Skeletal muscle satellite cell (primary cell): ENCODE data around the gene FRMD4A. TPM values are rescaled to one million over a fixed set of nuclear protein-coding genes. Genes with fewer than 3 reads are reported as not detected.
A peak's percentile ranks its signal among the peaks of the same experiment; 100 is the strongest.

ENCODE experiments used
- H3K27me3 ChIP-seq: 2 replicates; pipeline ENCODE4 v1.7.0; 2013; ENCODE audit warnings: low read length; ENCODE audit not compliant: control insufficient read depth, insufficient read depth
- H3K36me3 ChIP-seq: 2 replicates; pipeline ENCODE4 v1.7.0; 2013; ENCODE audit warnings: mild to moderate bottlenecking, control low read depth, low read length; ENCODE audit not compliant: insufficient read depth
- H3K4me1 ChIP-seq: 2 replicates; pipeline ENCODE4 v1.7.0; 2013; ENCODE audit warnings: low read length; ENCODE audit not compliant: control insufficient read depth, insufficient read depth
- H3K4me2 ChIP-seq: 2 replicates; pipeline ENCODE4 v1.7.0; 2013; ENCODE audit warnings: mild to moderate bottlenecking, low read length
- H3K4me3 ChIP-seq: 2 replicates; pipeline ENCODE4 v1.7.0; 2013; ENCODE audit warnings: low read length
- H3K9ac ChIP-seq: 2 replicates; pipeline ENCODE4 v1.7.0; 2013; ENCODE audit warnings: mild to moderate bottlenecking, low read depth, low read length, moderate library complexity
- H3K9me3 ChIP-seq: replicated peaks from 2 replicates; pipeline ENCODE4 v1.7.0; 2013; ENCODE audit warnings: mild to moderate bottlenecking, control low read depth, low read length
- small RNA-seq: library from RNA; depleted of rRNA; stranded (forward); fragments of <200 nt; gene quantifications from one replicate; pipeline ENCODE3, GENCODE V24; 2012

The FRMD4A gene

DNA sequence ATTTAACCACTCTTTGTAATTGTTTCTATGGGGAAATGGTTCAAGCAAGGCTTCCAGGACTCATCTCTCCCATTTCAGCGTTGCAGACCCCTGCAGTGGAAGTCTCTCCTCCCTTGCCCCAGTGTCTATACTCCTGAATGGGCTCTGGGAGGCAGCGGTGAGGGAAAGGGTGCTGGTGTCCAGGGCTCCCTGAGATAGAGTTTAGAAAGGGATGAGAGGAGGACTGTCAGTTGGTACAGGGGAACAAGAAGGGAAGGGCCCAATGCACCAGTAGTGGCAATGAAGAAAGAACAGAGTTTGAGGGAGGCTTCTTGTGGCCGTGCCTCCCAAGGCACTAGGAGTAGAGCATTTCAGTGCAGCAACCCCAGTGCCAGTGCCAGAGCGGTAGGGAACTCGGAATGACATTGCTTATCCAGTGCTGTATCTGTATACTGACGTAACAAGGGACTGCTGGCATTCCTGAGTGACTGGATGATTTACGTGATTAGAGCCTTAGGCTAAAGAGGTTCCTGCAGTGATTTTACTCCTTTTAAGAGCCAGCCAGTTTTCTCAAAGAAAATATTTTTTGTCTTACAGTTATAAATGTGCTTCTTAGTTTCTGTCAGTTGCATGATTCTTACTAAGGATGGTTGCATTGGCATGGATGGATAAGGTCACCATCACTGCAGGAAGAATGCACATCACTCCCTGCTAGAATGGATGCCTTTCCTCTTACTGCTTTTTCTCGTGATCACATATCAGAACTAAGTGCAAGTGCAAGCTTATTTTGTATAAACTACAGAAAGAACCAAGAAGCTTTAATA is 716.0 kb downstream of the FRMD4A start:
- Histone ChIP-seq H3K36me3 (peaks cover 41% of the 10 kb centered on the region), H3K9ac (no peak overlapping the region)

DNA sequence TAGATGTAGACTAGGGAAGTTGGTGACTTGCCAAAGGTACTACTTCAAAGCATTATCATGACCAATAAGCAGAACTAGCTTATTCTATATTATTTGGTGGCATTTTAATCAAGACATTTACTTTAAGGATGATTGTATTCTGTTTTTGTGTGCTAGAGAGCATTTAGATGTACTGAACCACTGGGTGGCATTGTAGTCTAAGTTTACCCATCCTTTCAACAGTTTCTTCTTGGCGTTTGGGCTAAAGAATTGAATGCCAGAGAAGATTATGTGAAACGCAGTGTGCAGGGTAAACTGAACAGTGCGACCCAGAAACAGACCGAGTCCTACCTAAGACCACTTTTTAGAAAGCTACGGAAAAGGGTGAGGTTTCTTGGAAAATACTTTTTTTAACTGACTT is 717.2 kb downstream of the FRMD4A start:
- no peaks in the 10 kb centered on the region for H3K27me3 ChIP-seq
- peaks cover 9% of the 10 kb centered on the region for H3K4me1 ChIP-seq
- no peaks in the 10 kb centered on the region for H3K9me3 ChIP-seq
- peaks cover 39% of the 10 kb centered on the region for H3K36me3 ChIP-seq
- H3K4me3 ChIP-seq: no peak overlapping the region
- H3K9ac ChIP-seq: no peak overlapping the region
- H3K4me2 ChIP-seq: no peak overlapping the region

More for the DNA sequence above, 716.0 kb downstream of the FRMD4A start:
- H3K4me3 ChIP-seq: no peak overlapping the region
- no peaks in the 10 kb centered on the region for H3K9me3 ChIP-seq
- no peak overlapping the region for H3K4me2 ChIP-seq
- H3K27me3 ChIP-seq: no peaks in the 10 kb centered on the region
- no peaks in the 10 kb centered on the region for H3K4me1 ChIP-seq

GRCh38 chr10:13612654-13613373 is 717.9 kb downstream of the FRMD4A start:
- peaks cover 39% of the 10 kb centered on the region for H3K36me3 ChIP-seq
- no peaks in the 10 kb centered on the region for H3K9me3 ChIP-seq
- no peak overlapping the region for H3K4me2 ChIP-seq
- no peak overlapping the region for H3K4me3 ChIP-seq
- no peak overlapping the region for H3K9ac ChIP-seq
- H3K27me3 ChIP-seq: no peaks in the 10 kb centered on the region
- peaks cover 16% of the 10 kb centered on the region for H3K4me1 ChIP-seq

DNA sequence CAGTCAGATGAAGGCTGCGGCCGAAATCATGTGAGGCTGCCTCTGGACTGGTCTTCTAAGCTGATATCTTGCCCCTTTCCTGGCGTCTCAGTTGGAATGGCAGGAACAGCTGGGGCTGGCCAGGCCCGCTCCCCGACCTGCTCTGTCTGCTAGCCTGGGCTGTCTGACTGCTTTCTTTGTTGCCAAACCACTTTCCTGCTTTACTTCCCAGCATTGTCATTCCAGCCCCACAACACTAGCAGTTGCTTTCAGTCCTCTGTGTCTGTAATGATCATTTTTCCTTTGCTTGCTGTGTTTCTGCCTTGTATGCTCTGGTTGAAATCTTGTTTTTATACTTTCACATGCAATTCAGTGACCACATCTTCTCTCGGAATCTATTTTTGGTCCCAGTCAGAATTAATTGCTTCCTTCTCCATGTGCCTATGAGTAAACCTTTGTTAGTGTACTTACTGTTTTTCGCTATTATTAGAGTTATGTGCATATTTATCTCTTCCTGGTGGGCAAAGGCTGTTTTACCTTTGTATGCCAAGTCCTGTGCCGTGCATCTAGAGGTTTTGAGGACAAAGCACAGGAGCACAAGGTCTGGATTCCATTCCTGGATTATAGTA is 722.4 kb downstream of the FRMD4A start:
- Histone ChIP-seq H3K9me3 (no peaks in the 10 kb centered on the region), H3K4me1 (peaks cover 18% of the 10 kb centered on the region), H3K4me3 (peak overlapping the region; percentile 6), H3K4me2 (peak overlapping the region; percentile 56), H3K27me3 (no peaks in the 10 kb centered on the region), H3K9ac (peak overlapping the region; percentile 63), H3K36me3 (peaks cover 24% of the 10 kb centered on the region)

DNA sequence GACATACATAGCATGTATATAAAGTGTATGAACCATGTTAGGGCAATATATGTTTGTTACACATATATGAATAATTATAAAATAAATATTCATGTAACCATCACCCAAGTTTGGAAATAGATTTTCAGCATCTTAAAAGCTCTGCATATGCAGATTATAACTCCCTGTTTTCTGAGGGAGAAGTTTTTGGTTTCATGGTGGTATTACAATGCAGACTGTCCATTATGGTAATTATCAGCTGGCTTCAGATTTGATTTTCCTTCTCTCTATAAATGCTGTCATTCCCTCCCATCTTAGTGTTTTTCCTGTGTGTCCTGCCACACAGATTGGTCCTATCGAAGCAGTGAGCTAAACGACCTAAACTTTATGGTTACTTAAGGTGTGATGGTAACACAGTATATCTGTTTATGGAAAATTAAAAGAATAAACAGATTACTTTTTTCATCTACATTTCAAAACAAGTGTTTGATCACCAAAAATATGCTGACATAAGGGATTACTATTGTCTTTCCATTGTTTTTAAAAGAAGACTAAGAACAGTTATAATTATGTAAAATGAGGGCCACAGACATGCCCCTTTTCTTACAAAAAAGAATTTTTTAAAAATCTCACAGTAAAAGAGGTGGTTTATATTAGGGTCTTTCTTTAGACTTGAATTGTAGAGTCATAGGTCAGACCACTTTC is 726.2 kb downstream of the FRMD4A start:
- peaks cover 18% of the 10 kb centered on the region for H3K4me1 ChIP-seq
- no peak overlapping the region for H3K9ac ChIP-seq
- peaks cover 11% of the 10 kb centered on the region for H3K36me3 ChIP-seq
- H3K27me3 ChIP-seq: no peaks in the 10 kb centered on the region
- no peaks in the 10 kb centered on the region for H3K9me3 ChIP-seq
- no peak overlapping the region for H3K4me3 ChIP-seq
- H3K4me2 ChIP-seq: no peak overlapping the region

DNA sequence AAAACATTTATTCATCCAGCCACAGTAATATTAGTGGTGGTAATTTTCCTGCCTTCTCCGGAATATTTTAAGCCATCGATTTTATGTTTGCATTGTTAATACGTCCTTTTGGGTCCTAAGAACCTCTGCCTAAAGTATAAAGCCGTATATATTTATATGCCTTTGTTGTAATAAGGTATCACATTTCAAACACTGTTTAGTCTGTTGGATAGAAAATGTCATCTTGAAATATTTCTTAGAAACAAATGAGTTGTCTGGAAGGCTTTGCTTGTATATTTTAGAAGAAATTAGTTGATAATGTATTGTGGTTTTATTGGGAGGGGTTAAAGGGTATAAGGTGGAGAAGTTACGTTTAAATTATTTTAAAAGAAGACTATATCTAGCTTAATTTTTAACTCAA is 732.8 kb downstream of the FRMD4A start:
- no peak overlapping the region for H3K4me2 ChIP-seq
- no peak overlapping the region for H3K9ac ChIP-seq
- H3K4me3 ChIP-seq: no peak overlapping the region
- no peaks in the 10 kb centered on the region for H3K9me3 ChIP-seq
- H3K27me3 ChIP-seq: no peaks in the 10 kb centered on the region
- H3K36me3 ChIP-seq: peaks cover 3% of the 10 kb centered on the region
- H3K4me1 ChIP-seq: no peaks in the 10 kb centered on the region

DNA sequence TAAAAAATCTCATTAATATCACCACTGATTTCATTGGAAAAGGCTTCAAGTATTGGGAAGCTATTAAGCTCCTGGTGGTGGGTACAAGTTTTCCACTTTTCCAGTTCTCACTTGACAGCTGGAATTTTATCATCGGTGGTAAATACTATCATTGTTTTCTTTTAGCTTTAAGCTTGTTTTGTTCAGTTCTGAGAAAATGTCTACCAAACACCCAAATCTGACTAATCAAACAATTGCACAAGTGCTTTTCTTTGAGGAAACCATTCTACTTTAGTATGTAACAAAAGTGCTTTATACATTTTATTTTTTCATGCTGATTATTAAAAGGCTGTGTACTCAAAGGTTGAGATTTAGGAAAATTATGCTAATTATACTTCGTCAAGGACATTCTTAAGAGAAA is 736.1 kb downstream of the FRMD4A start:
- H3K9ac ChIP-seq: no peak overlapping the region
- no peaks in the 10 kb centered on the region for H3K27me3 ChIP-seq
- peaks cover 8% of the 10 kb centered on the region for H3K36me3 ChIP-seq
- H3K4me3 ChIP-seq: no peak overlapping the region
- no peaks in the 10 kb centered on the region for H3K4me1 ChIP-seq
- H3K9me3 ChIP-seq: no peaks in the 10 kb centered on the region
- H3K4me2 ChIP-seq: no peak overlapping the region

Small RNA genes lying within 50 kb of the gene (small RNA-seq; reads per million reads assigned to genes)
- gene RNA5SP301: not detected
